IMR-90 (cell line): ENCODE results near the gene TSHB.

Experiments used
- CTCF ChIP-seq: conservative IDR thresholded peaks from 2 replicates; pipeline ENCODE4 v1.5.1; 2012; ENCODE audit warnings: mild to moderate bottlenecking, low read depth, low read length, improper control_type of control experiment
- POLR2A ChIP-seq: IDR thresholded peaks from 2 replicates; pipeline ENCODE4 v1.6.1; 2012; ENCODE audit warnings: mild to moderate bottlenecking, low read depth, low read length
- RCOR1 ChIP-seq: IDR thresholded peaks from 2 replicates; pipeline ENCODE4 v1.6.1; 2012; ENCODE audit warnings: mild to moderate bottlenecking, low read length, improper control_type of control experiment; ENCODE audit not compliant: insufficient replicate concordance

- no peak for TF ChIP-seq CTCF
- TF ChIP-seq POLR2A = no peak
- TF ChIP-seq RCOR1 = no peak
Measured at GRCh38 chr1:115012006-115012405, 17.6 kb upstream of the TSHB start.
